Measurements from ENCODE around the gene SMIM10L1.

DNA sequence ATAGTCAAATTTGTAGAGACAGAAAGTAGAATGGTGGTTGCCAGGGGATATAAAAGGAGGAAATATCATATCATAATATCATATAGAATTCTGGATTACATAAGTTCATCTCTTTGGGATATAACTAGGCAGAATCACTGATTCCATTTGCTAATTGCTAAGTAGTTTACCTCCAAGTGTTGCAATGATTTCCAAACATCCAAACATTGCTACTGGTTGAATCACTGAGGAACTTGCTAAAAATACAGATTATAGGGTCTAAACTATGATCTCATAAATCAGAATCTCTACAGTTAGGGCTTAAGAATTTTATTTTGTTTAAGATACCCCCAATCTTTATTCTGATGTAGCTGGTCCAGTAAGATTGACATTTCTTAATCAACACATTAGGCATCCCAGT is 31.8 kb downstream of the SMIM10L1 start:
- TF ChIP-seq CTCF (IDR thresholded peaks at IDR 0.05), result no peak
- no peak for TF ChIP-seq POLR2A (IDR thresholded peaks at IDR 0.05)
